ENCODE results near the gene CD151. TPM values are rescaled to one million over a fixed set of nuclear protein-coding genes. Genes with fewer than 3 reads are reported as not detected.

Gene CD151
- total RNA-seq, 1 donor from 2014 or later, result 181 TPM

- DNase-seq, result no peak
Observed at GRCh38 chr11:829176-829846, 3.4 kb upstream of the CD151 start.

- no peak for DNase-seq
Observed at GRCh38 chr11:829847-830294, 2.9 kb upstream of the CD151 start.

GRCh38 chr11:830295-831117 lies 2.2 kb upstream of the CD151 start:
- peak; percentile 87 for DNase-seq

GRCh38 chr11:831118-831864 lies 1.5 kb upstream of the CD151 start:
- peak; percentile 79 for DNase-seq

DNA sequence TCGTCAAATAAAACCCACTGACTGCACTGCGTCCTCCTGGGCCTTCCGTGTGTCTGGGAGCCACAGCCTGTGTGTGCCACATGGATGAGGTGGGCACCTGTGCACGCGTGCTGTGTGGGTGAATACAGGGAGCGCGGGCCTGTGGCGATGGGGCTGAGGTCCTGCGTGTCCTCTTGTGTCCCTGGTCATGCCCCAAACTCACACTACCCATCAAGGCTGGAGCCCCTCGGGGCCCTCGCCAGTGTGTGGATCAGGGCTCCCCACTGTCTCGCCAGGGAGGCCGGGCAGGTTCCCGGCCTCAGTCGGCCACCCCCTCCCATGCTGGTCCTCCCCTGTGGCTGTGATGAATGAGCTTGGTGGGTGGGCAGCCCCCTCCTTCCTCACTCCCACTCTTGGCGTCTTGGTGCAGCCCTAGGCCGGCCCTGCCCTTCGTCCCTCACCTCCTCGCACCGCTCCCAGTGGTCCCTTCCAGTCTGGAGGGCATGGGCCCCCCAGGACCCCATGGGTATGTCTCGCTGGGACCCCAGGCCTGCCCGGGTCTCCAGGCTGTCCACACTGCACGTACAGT lies 707 bp upstream of the CD151 start:
- DNase-seq, result no peak

DNA sequence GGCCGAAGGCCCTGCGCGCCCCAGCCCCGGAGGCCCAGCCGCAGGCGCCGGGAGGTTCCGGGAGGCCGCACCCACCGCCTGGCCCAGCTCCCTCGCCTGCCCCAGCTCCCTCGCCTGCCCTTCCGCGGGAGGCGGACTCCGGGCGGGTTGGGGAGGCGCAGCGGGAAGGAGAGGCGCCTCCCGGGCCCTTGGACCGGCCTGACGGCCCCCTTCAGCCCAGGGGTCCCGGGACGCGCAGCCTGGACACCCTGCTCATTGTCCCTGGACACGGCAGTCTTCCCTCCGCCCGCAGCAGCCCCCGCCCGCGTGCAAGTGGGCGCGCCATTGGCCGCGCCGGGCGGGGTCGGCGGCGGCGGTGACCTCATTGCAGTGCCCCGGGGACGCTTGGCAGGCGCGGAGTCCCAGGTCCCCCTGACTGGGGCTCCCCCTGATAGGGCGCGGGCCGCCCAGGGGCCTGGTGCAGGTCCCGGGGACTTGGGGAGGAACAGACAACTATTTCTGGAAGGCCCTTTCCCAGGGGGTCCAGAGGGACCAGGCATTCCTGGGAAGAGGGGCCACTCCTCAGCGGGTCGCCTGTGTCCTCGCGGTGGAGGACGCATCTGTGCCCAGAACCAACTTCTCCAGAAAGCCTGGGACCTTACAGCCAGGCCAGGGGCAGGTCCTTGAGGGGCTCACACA lies 501 bp downstream of the CD151 start:
- peak; percentile 72 for DNase-seq

DNA sequence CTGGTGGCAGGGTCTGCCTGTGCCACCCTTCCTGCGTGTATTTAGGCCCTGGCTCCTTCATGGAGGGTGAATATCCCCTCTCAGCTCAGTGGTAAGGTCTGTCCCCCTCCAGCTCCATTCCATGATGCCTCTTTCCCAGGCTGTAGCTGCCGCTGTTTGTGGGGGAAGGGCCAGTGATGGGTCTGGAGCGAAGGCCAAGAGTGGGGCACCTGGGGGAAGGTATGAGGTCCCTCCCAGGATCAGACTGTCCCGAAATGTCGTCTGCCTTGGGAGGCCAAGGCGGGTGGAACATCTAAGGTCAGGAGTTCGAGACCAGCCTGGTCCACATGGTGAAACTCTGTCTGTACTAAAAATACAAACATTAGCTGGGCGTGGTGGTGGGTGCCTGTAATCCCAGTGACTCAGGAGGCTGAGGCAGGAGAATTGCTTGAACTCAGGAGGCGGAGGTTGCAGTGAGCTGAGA lies 1.1 kb downstream of the CD151 start:
- peak; percentile 21 for DNase-seq

DNA sequence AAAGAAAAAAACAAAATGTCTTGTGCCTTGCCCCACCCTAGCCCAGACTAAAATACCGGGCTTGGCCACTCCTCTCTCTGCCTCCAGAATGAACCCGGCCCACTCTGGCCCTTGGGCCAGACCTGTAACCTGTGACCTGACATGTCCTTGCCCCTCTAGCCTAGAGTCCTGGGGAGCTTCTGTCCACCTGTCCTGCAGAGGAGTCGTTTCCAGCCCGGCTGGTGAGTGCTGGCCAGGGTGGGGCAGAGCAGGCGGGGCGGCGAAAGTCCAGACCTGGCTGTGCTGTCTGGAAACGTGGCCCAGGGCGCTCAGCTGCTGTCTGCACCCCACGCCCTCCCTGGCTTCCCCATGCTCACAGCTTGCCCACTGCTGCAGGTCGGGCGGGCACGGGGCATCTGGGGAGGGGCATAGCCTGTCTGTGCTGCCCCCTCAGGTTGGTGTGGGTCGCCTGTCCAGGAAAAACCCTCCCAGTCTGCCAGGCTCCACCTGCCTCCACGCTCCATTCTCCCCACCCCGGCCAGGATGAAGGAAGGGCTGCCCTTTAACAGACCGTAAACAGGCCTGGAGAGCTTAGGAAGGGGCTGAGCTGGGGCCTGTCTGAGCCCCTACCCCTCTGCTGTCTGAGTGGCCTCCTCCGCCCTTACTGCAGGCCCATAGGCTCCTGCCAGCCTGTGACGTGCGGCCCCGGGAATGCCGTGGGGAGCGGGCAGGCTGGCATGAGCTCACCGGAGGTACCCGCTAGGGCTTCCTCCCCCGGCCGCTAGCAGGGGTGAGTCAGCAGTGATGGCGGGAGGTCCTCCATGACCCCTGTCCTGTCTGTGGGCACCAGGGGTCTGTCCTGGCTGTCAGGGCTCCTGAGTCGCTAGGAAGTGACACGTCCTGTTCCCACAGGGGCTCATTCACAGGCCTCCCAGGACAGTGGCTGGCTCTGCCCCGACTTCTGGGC lies 1.9 kb downstream of the CD151 start:
- peak; percentile 57 for DNase-seq

DNA sequence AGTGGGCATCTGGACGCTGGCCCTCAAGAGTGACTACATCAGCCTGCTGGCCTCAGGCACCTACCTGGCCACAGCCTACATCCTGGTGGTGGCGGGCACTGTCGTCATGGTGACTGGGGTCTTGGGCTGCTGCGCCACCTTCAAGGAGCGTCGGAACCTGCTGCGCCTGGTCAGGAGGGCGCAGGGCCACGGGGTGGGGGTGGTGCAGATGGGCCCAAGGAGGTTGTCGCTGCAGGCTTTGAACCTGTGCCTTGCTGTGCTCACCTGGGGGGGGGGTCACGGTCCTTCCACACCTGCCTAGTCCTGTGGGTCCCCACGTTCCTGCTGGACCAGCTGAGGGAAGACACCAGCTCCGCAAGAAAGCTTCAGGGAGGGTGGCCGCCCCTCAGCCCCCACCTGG lies 3.5 kb downstream of the CD151 start:
- no peak for DNase-seq

DNA sequence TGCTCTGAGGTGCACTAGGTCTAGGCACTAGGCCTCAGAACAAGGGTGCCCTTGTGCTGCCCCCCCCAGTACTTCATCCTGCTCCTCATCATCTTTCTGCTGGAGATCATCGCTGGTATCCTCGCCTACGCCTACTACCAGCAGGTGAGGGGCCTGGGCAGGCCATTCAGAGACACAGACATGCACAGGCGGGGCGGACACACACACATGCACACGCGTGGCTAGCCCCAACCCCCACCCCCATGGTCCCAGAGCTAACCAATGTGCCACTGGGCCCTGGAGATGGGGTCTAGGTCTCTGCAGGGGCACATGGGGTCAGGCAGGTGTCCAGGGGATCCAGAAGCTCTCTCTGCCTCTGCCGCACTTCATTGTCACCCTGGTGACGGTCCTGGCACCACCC lies 3.9 kb downstream of the CD151 start:
- no peak for DNase-seq

GRCh38 chr11:837189-837989 lies 4.6 kb downstream of the CD151 start:
- DNase-seq, result no peak

DNA sequence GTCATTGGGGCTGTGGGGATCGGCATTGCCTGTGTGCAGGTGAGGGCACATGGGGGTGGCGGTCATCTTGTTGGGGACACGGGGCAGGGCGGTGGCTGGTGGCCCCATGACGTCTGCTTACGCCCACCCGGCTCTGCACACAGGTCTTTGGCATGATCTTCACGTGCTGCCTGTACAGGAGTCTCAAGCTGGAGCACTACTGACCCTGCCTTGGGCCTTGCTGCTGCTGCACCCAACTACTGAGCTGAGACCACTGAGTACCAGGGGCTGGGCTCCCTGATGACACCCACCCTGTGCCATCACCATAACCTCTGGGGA lies 5.2 kb downstream of the CD151 start:
- DNase-seq, result no peak

DNA sequence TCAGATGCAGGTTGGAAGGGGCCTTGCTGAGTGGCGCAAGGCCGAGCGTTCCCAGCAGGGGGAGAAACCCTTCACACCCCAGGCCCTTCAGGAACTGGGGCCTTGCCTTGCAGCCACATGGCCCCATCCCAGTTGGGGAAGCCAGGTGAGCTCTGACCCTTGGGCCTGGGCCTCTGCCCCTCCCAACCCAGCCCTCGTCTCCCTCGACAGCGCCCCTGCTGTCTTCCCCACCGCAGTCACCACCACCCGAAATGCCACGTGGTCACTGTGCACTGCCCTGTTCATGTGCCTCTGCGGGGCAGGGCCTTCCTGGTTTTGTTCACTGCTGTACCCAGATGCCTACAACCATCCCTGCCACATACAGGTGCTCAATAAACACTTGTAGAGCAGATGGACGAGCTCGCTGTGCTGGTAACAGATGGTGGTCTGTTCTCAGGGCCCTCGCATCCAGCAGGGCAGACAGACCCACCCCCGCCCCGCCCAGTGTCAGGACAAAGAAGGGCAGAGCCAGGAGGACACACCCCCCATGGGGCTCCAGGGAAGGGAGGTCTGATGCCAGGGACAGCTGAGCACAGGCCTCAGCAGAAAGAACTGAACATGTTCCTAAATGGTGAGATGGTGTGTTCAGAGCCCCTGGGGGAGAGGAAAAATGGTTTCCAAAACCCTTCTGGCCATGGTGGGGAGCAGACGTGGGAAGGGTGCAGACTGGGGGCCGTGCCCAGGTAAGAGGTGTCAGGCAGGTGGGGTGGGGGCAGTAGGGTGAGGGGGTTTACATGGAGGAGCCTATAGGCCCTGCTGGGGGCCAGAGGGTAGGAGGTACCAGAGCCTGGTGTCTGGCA lies 5.9 kb downstream of the CD151 start:
- DNase-seq, result peak; percentile 71

GRCh38 chr11:839280-839623 lies 6.5 kb downstream of the CD151 start:
- no peak for DNase-seq

DNA sequence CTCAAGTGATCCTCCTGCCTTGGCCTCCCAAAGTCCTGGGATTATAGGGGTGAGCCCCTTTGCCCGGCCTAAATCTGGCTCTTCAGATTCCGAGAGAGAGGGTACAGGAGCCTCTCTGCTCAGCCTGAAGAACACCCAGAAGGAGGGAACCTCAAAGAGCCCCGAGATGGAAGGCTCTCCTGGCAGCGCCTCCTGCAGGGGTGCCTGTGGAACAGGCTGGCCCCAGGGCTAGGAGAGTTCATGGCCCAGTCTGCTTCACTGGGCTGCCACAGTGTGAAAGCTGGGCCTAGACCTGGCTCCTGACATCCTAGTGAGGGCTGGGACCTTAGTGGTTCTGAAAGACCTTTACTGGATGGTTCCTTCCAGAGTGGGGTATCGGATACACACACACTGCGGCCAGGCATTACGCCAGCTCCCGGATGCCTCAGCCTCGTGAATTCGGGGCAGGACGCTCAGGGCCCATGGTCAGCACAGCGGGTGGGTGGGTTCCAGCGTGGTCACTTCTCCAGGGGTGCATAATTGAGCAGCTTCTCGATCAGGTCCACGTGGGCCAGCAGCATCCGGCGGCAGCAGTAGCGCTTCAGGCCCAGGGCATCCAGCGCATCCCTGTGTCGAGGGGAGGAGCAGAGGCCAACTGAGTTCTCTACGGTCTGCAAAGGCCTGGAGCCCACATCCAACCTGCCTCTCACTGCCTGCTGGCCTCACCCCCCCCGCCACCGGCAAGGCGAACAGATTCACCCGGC lies 7.3 kb downstream of the CD151 start:
- no peak for DNase-seq

DNA sequence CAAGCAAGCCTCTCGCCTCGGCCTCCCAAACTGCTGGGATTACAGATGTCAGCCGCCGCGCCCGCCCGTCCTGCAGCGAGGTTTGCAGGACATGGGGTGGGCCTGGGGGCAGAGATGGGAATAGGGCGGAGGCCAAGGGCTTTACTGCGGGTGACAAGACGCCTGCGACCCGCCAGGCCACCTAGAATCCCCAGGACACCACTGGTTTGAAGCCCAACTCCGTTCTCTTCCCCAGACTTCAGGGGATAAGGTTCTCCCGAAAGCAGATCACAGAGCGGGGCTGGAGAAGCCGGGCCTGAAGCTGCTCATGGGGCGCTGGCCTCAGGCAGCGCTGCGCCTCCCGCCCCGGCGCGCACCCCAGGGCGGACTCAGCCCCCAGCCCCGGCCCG lies 9.2 kb downstream of the CD151 start:
- DNase-seq, result no peak

- DNase-seq, result peak; percentile 94
Observed at GRCh38 chr11:842370-843002, 9.7 kb downstream of the CD151 start, which contains the start of the genes POLR2L and TSPAN4. TSS of gene POLR2L (minus strand) at chr11:842529. CDS start at chr11:842508, 21 bp downstream. TSS of gene TSPAN4 (plus strand) at chr11:842852. CDS start at chr11:850305, 7,453 bp downstream.
